Activated gamma-delta T cell (primary cell): ENCODE data around the gene KIF4A.
"Not testable (repeated sequence)": the region's sequence is repeated elsewhere in the genome, so short reads cannot be mapped to it uniquely, and the experiment has no call there.

Source experiments
- DNase-seq: peaks from one replicate; lab custom pipeline; 2025; lab: John Stamatoyannopoulos, UW

The KIF4A gene

GRCh38 chrX:70386235-70386634, 96.3 kb downstream of the KIF4A start:
- no peak for DNase-seq

- DNase-seq = no peak
Observed at GRCh38 chrX:70398899-70399298, 109.0 kb downstream of the KIF4A start.

GRCh38 chrX:70400181-70400580, 110.3 kb downstream of the KIF4A start:
- DNase-seq = not testable (repeated sequence)

DNA sequence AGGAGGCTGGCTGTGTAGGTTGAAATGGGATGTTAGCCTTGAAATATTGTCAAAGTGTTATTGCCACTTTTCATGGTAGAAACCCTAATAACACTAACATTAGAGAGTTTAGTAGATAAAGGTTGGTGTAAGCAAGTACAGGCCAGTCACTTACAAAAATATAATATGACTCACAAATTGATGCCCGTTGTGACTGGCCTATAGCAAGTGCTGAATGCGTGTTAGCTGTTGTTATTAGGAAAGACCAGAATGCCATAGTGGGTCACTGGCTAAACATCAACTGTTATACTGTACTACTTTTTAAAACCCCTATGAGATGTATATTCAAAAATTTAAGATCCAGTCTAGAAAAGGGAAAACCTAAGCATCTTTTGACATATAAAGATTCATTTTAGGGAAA, 112.8 kb downstream of the KIF4A start:
- DNase-seq = no peak

GRCh38 chrX:70405003-70405402, 115.1 kb downstream of the KIF4A start:
- DNase-seq = no peak

DNA sequence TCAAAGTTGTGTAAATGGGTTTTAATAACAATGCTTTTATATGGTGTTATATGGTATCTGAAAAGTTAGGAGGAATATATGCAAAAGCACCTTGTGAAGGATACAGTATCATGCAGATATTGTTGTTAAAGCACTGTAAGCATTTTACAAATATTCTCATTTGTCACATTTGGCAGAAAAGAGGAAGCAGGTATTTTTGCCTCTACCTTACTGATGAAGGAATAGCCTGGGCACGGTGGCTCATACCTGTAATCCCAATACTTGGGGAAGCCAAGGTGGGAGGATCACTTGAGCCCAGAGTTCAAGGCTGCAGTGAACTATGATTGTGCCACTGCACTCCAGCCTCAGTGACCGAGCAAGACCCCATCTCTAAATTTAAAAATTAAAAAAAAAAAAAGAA, 121.0 kb downstream of the KIF4A start:
- DNase-seq = no peak

GRCh38 chrX:70411475-70411874, 121.6 kb downstream of the KIF4A start:
- DNase-seq = no peak

DNA sequence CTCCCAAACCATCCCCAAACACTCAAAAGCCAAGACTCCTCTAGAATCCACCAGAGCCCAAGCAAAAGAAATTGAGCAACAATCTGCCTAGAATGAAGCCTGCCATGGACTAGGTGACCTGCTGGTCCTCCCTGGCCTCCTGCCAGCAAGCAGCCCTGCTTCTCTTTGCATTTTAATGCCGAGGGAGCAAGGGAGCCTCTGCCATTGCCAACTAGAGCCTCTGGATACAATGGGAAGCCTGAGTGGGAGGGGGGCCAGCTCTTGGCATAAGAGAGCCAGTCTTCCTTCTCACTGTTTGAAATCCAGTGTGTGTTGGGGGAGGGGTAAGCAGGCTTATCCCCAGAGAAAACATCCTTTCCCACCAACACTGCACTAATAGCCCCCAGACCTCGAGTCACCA, 131.7 kb downstream of the KIF4A start:
- DNase-seq = no peak

DNA sequence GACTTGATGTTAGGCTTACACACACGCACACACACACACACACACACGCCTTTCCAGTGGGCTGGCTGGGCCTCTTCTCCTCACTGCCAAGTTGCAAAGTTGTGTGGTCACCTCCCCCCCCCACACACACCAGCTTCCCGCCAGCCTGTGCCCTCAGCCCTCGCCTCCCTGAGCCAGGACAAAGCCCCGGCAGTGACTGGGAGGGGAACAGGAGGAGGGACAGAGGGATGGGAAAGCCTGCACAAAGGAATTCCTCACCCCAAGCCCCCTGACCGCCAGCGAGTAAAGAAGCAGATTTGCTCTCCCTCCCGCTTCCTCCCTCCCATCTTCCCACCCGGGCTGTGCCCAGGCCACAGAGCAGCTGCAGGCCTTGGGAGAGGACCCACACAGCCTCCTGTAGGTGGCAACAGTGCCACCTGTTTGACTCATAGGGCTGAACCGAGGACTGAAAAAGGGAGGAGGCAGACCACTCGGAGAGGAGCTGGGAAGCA, 133.0 kb downstream of the KIF4A start, which contains the start of gene GDPD2:
Gene GDPD2, plus strand, starts transcription at position 464 of the 491 bp plus-strand sequence. CDS start 1,671 bp downstream, outside the sequence.
- no peak for DNase-seq

DNA sequence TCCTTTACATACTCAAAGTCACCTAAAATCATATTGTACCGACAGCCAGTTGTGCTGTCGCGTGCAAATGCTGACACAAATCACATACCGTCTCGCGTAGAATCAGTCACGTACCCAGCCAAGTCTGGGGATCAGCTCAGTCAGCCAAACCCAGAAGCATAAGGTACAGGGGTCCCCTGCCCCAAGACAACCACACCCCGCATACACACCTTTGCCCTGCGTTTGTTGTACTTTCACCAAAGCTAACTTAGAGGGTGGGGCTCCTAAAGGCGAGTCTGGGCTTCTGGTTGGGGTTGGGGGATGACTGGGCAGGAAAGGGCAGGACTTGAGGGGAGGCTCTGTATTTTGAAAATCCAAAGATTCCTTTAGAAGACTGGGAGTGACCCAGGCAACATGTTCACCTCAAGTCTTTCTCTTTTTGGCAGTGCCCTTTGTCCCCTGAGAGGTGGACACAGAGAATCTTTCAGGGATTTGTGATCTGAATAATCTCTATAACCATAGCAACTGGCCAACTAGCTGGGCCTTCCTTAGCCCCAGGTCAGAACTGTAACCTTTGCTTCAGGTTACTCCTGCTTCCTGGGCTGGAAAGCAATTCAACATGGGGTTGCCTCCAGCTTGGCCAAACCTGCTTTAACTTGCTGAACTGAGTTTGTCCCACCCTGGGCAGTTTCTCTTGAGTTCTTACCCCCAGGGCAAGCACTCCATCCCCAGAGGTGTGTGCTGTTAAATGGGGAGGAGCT, 134.2 kb downstream of the KIF4A start:
- DNase-seq = no peak

DNA sequence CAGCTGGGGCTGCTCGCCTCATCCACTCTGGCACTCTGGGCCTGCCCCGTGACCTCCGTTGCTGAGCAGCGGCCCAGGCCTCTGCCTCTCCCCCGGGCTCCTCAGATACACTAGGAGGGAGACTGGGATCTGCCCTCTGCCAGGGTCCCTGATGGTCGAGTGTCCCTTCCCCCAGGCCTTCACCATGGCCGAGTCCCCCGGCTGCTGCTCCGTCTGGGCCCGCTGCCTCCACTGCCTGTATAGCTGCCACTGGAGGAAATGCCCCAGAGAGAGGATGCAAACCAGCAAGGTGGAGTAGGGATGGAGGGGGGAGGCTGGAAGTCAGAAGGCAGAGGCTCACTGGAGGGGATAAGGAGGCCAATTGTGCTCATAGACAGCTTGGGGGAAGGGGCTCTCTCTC, 134.9 kb downstream of the KIF4A start:
- DNase-seq = no peak

DNA sequence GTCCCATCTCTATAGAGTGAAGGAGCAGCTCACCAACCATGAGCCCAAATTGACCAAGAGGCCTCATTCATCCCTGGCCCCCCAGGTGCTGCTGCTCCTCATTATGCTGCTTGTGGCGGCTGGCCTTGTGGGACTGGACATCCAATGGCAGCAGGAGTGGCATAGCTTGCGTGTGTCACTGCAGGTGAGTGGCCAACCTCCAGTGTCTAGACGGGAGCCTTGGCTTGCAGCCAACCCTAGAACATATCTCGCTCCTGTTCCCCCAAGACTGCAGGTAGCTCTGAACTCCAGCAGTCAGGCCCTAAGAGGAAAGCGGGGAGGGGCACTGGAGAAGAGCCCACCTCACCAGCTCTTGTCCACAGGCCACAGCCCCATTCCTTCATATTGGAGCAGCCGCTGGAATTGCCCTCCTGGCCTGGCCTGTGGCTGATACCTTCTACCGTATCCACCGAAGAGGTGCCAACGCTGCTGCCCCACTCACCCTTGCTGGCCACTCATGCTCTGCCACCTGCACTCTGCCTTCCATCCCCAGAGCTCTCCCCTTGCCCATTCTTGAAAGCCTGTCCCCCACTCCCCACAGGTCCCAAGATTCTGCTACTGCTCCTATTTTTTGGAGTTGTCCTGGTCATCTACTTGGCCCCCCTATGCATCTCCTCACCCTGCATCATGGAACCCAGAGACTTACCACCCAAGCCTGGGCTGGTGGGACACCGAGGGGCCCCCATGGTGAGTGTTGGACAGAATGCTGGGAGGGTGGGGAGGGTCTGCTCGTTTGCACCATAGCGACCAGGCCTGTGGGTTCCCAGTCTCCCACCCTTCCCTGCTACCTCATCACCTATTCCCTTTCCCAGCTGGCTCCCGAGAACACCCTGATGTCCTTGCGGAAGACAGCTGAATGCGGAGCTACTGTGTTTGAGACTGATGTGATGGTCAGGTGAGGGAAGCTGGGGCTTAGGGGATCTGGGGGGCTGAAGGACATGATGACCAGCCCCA, 136.7 kb downstream of the KIF4A start:
- no peak for DNase-seq

DNA sequence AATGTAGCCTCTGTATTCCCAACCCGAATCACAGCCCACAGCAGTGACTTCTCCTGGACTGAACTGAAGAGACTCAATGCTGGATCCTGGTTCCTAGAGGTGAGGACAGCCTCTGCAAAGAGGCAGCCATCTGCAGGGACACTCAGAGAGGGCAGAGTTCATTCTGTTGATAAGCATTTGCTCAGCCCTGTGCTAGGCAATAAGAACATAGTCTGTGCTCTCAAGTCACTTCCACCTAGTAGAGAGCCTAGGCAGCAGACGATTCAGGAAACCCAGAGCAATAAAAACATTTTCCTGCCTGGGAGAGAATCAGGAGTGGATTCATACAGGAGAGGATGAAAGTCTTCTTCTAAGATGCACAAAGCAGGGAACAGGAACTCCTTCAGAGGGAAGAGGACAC, 137.5 kb downstream of the KIF4A start:
- no peak for DNase-seq

- no peak for DNase-seq
Observed at GRCh38 chrX:70429759-70430158, 139.9 kb downstream of the KIF4A start.

GRCh38 chrX:70432936-70433847, 143.3 kb downstream of the KIF4A start:
- no peak for DNase-seq

GRCh38 chrX:70433848-70434351, 144.0 kb downstream of the KIF4A start:
- peak; percentile 53 for DNase-seq

- DNase-seq = peak; percentile 40
Observed at GRCh38 chrX:70434352-70434866, 144.5 kb downstream of the KIF4A start.

DNA sequence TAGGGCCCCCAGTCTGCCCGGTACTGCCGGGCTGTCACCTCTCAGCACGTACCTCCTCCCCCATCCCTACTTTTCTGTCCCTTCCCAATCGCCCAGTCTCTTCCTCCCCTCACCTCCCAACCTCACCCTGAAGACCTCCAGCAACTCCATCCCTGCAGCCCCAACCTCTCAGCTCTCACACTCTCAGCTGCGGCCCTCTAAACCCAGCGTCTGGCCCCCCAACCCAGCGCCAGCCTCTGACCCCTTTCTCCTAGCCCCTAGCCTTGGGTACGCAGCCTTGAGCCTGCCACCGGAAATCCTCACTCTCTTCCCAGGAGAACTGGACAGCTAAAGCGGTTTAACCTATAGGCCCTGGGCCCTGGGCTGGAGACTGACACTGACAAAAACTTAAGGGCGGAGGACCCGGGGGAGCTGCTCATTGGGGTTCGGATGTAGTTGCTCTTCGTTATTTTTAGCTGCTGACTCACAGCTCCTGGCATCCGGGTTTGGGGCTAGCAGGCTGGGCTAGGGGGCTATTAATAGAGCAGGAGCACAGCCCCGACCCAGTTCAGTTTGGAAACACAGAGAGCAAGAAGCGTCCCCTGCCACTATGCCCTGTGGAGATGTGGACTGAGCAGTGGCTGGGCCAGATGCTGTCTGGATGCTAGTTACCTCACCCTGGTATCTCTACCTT, 145.1 kb downstream of the KIF4A start:
- no peak for DNase-seq

GRCh38 chrX:70436343-70436742, 146.4 kb downstream of the KIF4A start:
- no peak for DNase-seq

DNA sequence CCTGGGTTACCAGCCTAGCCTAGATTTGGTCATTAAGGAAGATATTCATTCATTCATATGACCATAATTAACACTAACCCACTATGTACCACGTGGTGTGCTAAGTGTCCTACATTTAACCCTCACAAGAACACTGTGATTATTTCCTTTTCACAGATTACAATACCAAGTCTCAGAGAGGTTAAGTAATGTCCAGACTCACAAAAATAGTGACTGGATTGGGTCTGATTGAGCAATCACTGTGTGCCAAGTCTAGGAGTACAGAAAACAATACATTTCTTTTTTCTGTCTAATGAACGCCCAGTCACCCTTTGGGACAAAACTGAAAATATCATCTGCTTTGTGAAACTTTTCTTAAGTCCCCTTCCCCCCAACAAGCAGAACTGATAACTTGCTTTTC, 147.1 kb downstream of the KIF4A start:
- DNase-seq = no peak
